OCI-LY3 (cell line): ENCODE data around the gene KDM4B.
"Not testable (repeated sequence)": the region's sequence is repeated elsewhere in the genome, so short reads cannot be mapped to it uniquely, and the experiment has no call there.

Experiments
- EZH2phosphoT487 ChIP-seq: fragments of 200-600 bp; shearing (Covaris generic); IDR thresholded peaks from 2 replicates; pipeline ENCODE4 v1.6.1; 2018; ENCODE audit warnings: antibody characterized with exemption, mixed run types, low read depth
- TF ChIP-seq, protein P1 (sequence below): fragments of 200-600, 300-600 bp; sonication (generic); IDR thresholded peaks from 2 replicates; pipeline ENCODE4 v1.5.1; 2014; ENCODE audit warnings: antibody characterized with exemption, low read length, low read depth

DNA sequence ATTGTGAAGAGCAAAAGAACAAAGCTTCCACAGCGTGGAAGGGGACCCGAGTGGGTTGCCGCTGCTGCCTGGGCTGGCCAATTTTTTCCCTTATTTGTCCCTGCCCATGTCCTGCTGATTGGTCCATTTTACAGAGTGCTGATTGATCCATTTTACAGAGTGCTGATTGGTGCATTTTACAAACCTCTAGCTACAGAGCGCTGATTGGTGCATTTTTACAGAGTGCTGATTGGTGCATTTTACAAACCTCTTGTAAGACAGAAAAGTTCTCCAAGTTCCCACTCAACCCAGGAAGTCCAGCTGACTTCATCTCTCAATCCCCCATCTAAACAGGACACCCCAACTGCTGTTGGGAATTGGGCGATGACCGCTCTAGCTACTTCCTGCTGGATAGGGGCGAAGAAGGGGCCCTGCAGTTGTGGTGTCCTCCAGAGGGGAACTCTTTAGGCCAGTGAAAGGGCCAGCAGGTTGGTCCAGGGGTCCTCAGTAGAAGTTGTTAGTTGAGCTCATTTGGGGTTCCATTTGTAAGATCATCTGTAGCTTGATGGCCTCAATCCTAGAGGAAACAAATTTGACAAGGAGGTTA, 189.7 kb downstream of the KDM4B start:
- TF ChIP-seq, protein P1, sequence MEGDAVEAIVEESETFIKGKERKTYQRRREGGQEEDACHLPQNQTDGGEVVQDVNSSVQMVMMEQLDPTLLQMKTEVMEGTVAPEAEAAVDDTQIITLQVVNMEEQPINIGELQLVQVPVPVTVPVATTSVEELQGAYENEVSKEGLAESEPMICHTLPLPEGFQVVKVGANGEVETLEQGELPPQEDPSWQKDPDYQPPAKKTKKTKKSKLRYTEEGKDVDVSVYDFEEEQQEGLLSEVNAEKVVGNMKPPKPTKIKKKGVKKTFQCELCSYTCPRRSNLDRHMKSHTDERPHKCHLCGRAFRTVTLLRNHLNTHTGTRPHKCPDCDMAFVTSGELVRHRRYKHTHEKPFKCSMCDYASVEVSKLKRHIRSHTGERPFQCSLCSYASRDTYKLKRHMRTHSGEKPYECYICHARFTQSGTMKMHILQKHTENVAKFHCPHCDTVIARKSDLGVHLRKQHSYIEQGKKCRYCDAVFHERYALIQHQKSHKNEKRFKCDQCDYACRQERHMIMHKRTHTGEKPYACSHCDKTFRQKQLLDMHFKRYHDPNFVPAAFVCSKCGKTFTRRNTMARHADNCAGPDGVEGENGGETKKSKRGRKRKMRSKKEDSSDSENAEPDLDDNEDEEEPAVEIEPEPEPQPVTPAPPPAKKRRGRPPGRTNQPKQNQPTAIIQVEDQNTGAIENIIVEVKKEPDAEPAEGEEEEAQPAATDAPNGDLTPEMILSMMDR, result not testable (repeated sequence)
- TF ChIP-seq EZH2phosphoT487, result not testable (repeated sequence)
